Karpas-422 (cell line): ENCODE data around the gene GAS2L1. TPM values are rescaled to one million over a fixed set of nuclear protein-coding genes. Genes with fewer than 3 reads are reported as not detected.

ENCODE experiments used
- DNase-seq: peaks from one replicate; pipeline ENCODE4 v3.0.0-alpha.2; 2015
- H2AFZ ChIP-seq: fragments of 200-600 bp; sonication (generic); 2 replicates; pipeline ENCODE4 v1.6.1; 2014; ENCODE audit warnings: antibody characterized with exemption, low read length, mixed read lengths
- H3K27ac ChIP-seq: fragments of 200-600 bp; sonication (generic); 2 replicates; pipeline ENCODE4 v1.5.1; 2014; ENCODE audit warnings: mild to moderate bottlenecking, low read length, moderate library complexity
- H3K27me3 ChIP-seq: fragments of 200-600 bp; sonication (generic); 2 replicates; pipeline ENCODE4 v1.6.1; 2014; ENCODE audit warnings: low read length, mixed read lengths
- H3K36me3 ChIP-seq: fragments of 200-600 bp; sonication (generic); 2 replicates; pipeline ENCODE4 v1.6.1; 2014; ENCODE audit warnings: low read length, mixed read lengths; ENCODE audit not compliant: insufficient read depth
- H3K4me1 ChIP-seq: fragments of 200-600 bp; sonication (generic); 2 replicates; pipeline ENCODE4 v1.6.1; 2014; ENCODE audit warnings: mild to moderate bottlenecking, low read length, mixed read lengths
- H3K4me2 ChIP-seq: fragments of 200-600 bp; sonication (generic); 2 replicates; pipeline ENCODE4 v1.6.1; 2014; ENCODE audit warnings: low read length, low read depth, mild to moderate bottlenecking; ENCODE audit not compliant: poor library complexity, severe bottlenecking
- H3K4me3 ChIP-seq: fragments of 200-600 bp; sonication (generic); 2 replicates; pipeline ENCODE4 v1.5.1; 2014; ENCODE audit warnings: mild to moderate bottlenecking, antibody characterized with exemption, low read length, mixed read lengths
- H3K79me2 ChIP-seq: fragments of 200-600 bp; sonication (generic); 2 replicates; pipeline ENCODE4 v1.6.1; 2014; ENCODE audit warnings: mild to moderate bottlenecking, low read length, mixed read lengths
- H3K9ac ChIP-seq: fragments of 200-600 bp; sonication (generic); 2 replicates; pipeline ENCODE4 v1.6.0; 2014; ENCODE audit warnings: low read length
- H3K9me2 ChIP-seq: fragments of 200-600 bp; sonication (generic), shearing (Covaris generic); replicated peaks from 2 replicates; pipeline ENCODE4 v1.6.0; 2014; ENCODE audit warnings: mild to moderate bottlenecking, low read length, moderate library complexity; ENCODE audit not compliant: insufficient read depth
- H3K9me3 ChIP-seq: fragments of 300-700, 200-600 bp; sonication (generic); 2 replicates; pipeline ENCODE4 v1.6.1; 2014; ENCODE audit warnings: low read length, mixed read lengths
- H4K20me1 ChIP-seq: fragments of 200-600 bp; sonication (generic); 2 replicates; pipeline ENCODE4 v1.6.1; 2014; ENCODE audit warnings: mild to moderate bottlenecking, antibody characterized with exemption, low read length, low read depth; ENCODE audit not compliant: insufficient read depth
- total RNA-seq: library from RNA; depleted of rRNA; stranded (reverse); fragments of >200 nt; shearing (Covaris generic); gene quantifications from 2 replicates; pipeline ENCODE4 v1.2.3, GENCODE V29; 2014; ENCODE audit warnings: low replicate concordance

GAS2L1 gene
- total RNA-seq, 1 experiment from 2014 or later = not detected

- DNase-seq = no peak
- Histone ChIP-seq H3K79me2 (peaks cover 48% of the 10 kb centered on the region), H4K20me1 (peaks cover 27% of the 10 kb centered on the region)
Observed at GRCh38 chr22:29290061-29290460, 16.4 kb upstream of the GAS2L1 start.

DNA sequence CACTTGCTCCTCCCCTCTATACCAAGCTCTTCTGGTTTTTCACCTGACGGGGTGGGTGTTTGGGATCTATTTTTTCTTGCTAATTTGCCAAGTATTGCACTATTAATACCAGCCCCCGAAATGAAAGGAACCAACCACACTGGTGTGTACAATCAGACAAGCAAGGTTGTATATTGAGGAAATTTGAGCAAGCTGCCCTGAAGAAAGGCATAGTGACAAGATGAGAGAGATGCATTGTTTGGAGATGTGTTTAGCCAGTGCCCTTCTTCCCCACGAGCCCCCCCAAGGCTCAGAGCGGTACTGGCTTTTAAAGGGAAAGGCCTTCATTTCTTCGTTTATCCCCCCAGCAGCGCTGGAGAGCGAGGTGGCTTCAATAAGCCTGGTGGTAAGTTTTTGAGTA, 15.2 kb upstream of the GAS2L1 start:
- Histone ChIP-seq H3K4me2 (no peak overlapping the region), H3K36me3 (peaks cover 87% of the 10 kb centered on the region), H3K4me3 (no peak overlapping the region), H3K9me2 (no peaks in the 10 kb centered on the region), H2AFZ (no peak overlapping the region), H3K4me1 (peaks cover 28% of the 10 kb centered on the region), H3K27me3 (no peaks in the 10 kb centered on the region), H3K9me3 (no peaks in the 10 kb centered on the region), H3K9ac (no peak overlapping the region), H3K79me2 (peaks cover 42% of the 10 kb centered on the region), H4K20me1 (peaks cover 36% of the 10 kb centered on the region), H3K27ac (no peak overlapping the region)
- DNase-seq = no peak

More at GRCh38 chr22:29290061-29290460, 16.4 kb upstream of the GAS2L1 start:
- Histone ChIP-seq H3K36me3 (peaks cover 84% of the 10 kb centered on the region), H3K27ac (no peak overlapping the region), H2AFZ (no peak overlapping the region), H3K27me3 (no peaks in the 10 kb centered on the region), H3K4me3 (no peak overlapping the region), H3K4me1 (peaks cover 17% of the 10 kb centered on the region), H3K9ac (no peak overlapping the region), H3K4me2 (no peak overlapping the region), H3K9me2 (no peaks in the 10 kb centered on the region), H3K9me3 (no peaks in the 10 kb centered on the region)

- H4K20me1 ChIP-seq = peaks cover 43% of the 10 kb centered on the region
- no peaks in the 10 kb centered on the region for H3K9me3 ChIP-seq
- DNase-seq = no peak
- H3K4me1 ChIP-seq = peaks cover 34% of the 10 kb centered on the region
- no peaks in the 10 kb centered on the region for H3K27me3 ChIP-seq
- H2AFZ ChIP-seq = no peak overlapping the region
- no peak overlapping the region for H3K4me2 ChIP-seq
- H3K79me2 ChIP-seq = peaks cover 37% of the 10 kb centered on the region
- H3K9ac ChIP-seq = no peak overlapping the region
- no peaks in the 10 kb centered on the region for H3K9me2 ChIP-seq
- no peak overlapping the region for H3K4me3 ChIP-seq
- no peak overlapping the region for H3K27ac ChIP-seq
- peaks cover 86% of the 10 kb centered on the region for H3K36me3 ChIP-seq
Observed at GRCh38 chr22:29292379-29292778, 14.1 kb upstream of the GAS2L1 start.

- Histone ChIP-seq H3K4me1 (peaks cover 33% of the 10 kb centered on the region), H3K9me3 (no peaks in the 10 kb centered on the region), H3K79me2 (no peaks in the 10 kb centered on the region), H3K4me2 (no peak overlapping the region), H3K9ac (no peak overlapping the region), H3K4me3 (no peak overlapping the region), H3K27ac (no peak overlapping the region), H3K27me3 (no peaks in the 10 kb centered on the region), H2AFZ (no peak overlapping the region), H4K20me1 (peaks cover 35% of the 10 kb centered on the region), H3K9me2 (no peaks in the 10 kb centered on the region), H3K36me3 (peaks cover 40% of the 10 kb centered on the region)
- no peak for DNase-seq
Observed at GRCh38 chr22:29298641-29299040, 7.8 kb upstream of the GAS2L1 start.

GRCh38 chr22:29299136-29299900, 7.1 kb upstream of the GAS2L1 start:
- Histone ChIP-seq H3K4me1 (peaks cover 27% of the 10 kb centered on the region), H4K20me1 (peaks cover 35% of the 10 kb centered on the region), H3K9me2 (no peaks in the 10 kb centered on the region), H3K36me3 (peaks cover 34% of the 10 kb centered on the region), H3K9ac (no peak overlapping the region), H3K27ac (no peak overlapping the region), H3K4me3 (no peak overlapping the region), H3K4me2 (no peak overlapping the region), H3K79me2 (no peaks in the 10 kb centered on the region), H2AFZ (no peak overlapping the region), H3K27me3 (no peaks in the 10 kb centered on the region), H3K9me3 (no peaks in the 10 kb centered on the region)
- DNase-seq = no peak

- H3K4me3 ChIP-seq = no peak overlapping the region
- no peak overlapping the region for H2AFZ ChIP-seq
- H3K36me3 ChIP-seq = peaks cover 29% of the 10 kb centered on the region
- no peak for DNase-seq
- no peak overlapping the region for H3K27ac ChIP-seq
- H3K9ac ChIP-seq = no peak overlapping the region
- no peaks in the 10 kb centered on the region for H3K9me2 ChIP-seq
- no peak overlapping the region for H3K4me2 ChIP-seq
- no peaks in the 10 kb centered on the region for H3K27me3 ChIP-seq
- H3K9me3 ChIP-seq = no peaks in the 10 kb centered on the region
- H3K4me1 ChIP-seq = peaks cover 17% of the 10 kb centered on the region
- peaks cover 32% of the 10 kb centered on the region for H4K20me1 ChIP-seq
- no peaks in the 10 kb centered on the region for H3K79me2 ChIP-seq
Observed at GRCh38 chr22:29300467-29300806, 6.0 kb upstream of the GAS2L1 start.

DNA sequence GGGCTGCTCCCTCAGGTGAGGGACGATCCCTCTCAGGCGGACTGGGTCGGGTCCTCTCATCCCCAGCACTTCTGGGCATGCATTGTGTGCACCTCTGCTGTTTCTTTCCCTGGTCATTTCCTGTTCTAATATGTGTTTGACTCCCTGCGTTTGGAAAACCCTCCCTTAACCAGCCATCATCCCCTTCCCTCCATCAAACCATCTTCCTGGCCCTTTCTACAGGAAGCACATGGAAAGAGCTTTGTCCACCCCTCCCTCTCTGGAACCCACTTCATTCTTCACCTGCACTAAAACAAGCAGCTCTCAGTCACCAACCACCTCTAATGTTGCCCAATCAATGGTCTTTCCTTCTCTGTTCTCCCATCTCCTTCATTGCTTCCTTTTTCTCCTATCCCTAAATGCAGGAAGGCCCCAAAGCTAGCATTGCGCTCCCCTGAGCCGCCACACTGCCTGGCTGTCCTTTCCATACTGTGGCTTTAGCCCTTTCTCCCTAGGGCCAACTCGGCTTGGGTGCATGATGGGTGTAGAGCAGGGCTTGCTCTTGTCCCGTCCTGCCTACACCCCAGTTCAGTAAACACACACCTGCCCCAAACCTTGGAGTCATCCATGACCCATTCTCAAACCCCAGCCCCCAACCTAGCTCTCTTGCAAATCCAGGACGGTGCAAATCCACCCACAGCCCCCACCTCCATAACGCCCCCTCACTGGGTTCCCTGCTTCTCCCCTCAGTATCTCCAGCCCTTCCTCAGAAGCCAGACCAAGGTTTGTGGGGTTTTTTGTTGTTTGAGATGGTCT, 5.4 kb upstream of the GAS2L1 start:
- Histone ChIP-seq H3K79me2 (no peaks in the 10 kb centered on the region), H3K4me2 (no peak overlapping the region), H3K4me3 (no peak overlapping the region), H3K9me2 (no peaks in the 10 kb centered on the region), H3K27me3 (no peaks in the 10 kb centered on the region), H2AFZ (no peak overlapping the region), H3K9me3 (no peaks in the 10 kb centered on the region), H3K4me1 (peaks cover 11% of the 10 kb centered on the region), H3K27ac (no peak overlapping the region), H4K20me1 (peaks cover 26% of the 10 kb centered on the region), H3K36me3 (peaks cover 23% of the 10 kb centered on the region), H3K9ac (no peak overlapping the region)
- DNase-seq = peak; percentile 59

DNA sequence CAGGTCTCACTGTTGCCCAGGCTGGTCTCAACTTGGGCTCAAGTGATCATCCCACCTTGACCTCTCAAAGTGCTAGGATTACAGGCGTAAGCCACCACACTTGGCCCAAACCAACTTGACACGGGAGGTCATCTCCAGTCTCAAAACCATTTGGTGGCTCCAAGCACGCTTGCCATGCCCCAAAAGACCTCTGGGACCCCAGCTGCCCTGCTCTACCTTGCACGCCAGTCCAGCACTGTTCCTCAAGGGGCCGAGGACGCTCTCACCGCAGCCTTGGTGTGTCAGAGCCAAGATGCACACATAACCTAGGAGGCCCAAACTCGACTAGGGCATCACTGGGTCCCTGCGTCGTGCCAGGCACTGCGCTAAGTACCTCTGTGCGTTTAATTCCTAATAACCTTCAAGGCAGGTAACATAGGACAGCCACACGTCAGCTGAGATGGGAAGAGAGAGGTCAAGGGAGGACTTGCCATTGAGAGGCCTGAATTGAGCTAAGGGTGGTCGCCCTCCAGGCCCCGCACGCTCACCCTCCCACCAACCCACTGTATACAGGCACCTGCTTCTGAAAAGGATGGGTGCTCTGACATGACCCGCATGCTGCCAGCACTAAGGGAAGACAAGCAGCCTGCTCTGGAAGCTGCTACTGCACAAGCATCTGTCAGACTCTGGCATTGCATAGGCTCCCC, 4.6 kb upstream of the GAS2L1 start:
- Histone ChIP-seq H3K27me3 (no peaks in the 10 kb centered on the region), H2AFZ (no peak overlapping the region), H3K4me3 (no peak overlapping the region), H3K27ac (no peak overlapping the region), H3K9me3 (no peaks in the 10 kb centered on the region), H3K4me1 (peaks cover 6% of the 10 kb centered on the region; the same call in 1 of the 2 replicates), H3K36me3 (peaks cover 18% of the 10 kb centered on the region; the same call in 1 of the 2 replicates), H3K9ac (no peak overlapping the region), H3K9me2 (no peaks in the 10 kb centered on the region), H3K79me2 (no peaks in the 10 kb centered on the region), H4K20me1 (peaks cover 18% of the 10 kb centered on the region), H3K4me2 (no peak overlapping the region)
- DNase-seq = peak; percentile 55
